ENCODE measurements around the gene TFDP1. TPM values are rescaled to one million over a fixed set of nuclear protein-coding genes. Genes with fewer than 3 reads are reported as not detected.

The TFDP1 gene
- total and polyA plus RNA-seq, 2 of the 4 experiments (the other 2 are of a cell fraction), result 59.3 to 97.0 TPM

DNA sequence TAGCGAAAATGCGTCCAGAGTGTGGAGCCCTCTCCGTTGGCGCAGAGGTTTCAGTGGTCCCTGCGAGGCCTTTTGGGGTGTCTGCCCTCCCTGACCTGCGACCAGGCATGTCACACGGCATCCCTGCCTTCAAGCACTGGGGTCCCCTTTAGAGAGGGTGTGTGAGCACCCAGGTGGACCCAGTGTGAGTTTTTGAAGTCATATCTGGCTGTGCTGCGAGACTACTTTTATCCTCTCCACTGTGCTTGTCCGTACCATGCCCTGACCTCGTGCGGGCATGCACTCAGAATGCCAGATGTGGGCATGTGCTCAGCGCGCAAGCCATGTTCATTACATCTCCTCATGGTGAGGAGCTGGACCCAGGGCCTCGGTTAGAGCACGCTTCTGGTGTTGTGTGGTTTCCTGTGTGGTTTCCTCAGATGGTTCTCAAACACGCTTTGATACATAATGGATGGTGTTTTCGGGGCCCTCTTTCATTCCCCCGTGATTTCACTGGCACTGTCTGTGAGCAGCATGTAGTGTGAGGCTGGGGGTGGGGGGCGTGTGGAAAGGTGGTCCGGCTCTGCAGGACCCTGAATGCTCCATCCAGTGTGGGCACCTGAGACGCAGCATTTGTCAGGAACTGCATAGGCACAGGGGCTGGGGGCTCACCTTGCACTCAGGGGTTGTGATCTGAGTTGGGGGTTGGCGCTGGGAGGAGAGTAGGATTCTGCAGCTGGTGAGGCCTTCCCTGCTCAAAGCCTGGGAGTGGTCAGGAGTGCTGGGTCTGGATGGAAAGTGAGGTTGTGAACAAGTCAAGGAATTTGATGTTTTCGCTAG lies 2.3 kb downstream of the TFDP1 start (continued):
- no peak for TF ChIP-seq FOS (IDR thresholded peaks at IDR 0.05; ENCODE audit: low read depth, low read length)

DNA sequence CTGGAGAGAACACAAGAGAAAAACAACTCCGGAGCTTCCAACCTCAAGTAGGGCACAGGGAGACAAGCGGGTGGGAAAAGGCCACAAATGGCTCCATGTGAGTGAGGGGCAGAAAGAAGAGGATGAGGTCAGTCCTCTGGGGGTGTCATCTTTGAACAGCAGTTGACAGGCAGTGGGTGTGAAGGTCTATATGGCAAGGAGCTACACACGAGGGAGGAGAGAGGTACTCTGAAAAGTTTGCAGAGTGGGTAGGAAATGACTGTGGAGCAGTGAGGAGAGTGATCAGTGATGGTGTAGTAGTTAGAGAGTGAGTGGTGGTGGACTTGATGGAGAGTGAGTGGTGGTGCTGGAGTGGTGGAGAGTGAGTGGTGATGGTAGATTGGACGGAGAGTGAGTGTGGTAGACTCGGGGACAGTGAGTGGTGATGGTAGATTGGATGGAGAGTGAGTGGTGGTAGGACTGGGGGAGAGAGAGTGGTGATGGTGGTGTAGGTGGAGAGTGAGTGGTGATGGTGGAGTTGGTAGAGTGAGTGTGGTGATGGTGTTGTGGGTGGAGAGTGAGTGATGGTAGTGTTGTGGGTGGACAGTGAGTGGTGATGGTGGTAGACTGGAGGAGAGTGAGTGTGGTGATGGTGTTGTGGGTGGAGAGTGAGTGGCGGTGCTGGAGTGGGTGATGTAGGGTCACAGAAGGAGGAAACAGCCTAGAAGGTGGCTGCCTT lies 4.0 kb downstream of the TFDP1 start:
- Histone ChIP-seq H3K4me1 (ENCODE audit: control insufficient read depth, insufficient read depth, low read length) (peaks cover 8% of the 10 kb centered on the region), H3K23ac (ENCODE audit: low read depth, low read length) (no peak overlapping the region), H4K20me1 (ENCODE audit: insufficient read depth, low read length) (peaks cover 70% of the 10 kb centered on the region), H2BK15ac (ENCODE audit: low read depth, low read length) (no peak overlapping the region), H2BK20ac (ENCODE audit: low read depth, low read length) (no peak overlapping the region), H4K91ac (ENCODE audit: insufficient read depth, low read depth, low read length) (no peak overlapping the region), H3K4me2 (ENCODE audit: low read depth, low read length) (no peak overlapping the region), H3K14ac (replicated peaks; ENCODE audit: low read depth, low read length) (no peak overlapping the region), H4K5ac (ENCODE audit: low read depth, low read length) (no peak overlapping the region), H3K9me3 (ENCODE audit: control insufficient read depth, insufficient read depth, low read length) (no peaks in the 10 kb centered on the region), H3K18ac (ENCODE audit: low read depth, low read length) (no peak overlapping the region), H3K79me1 (ENCODE audit: low read depth in 1 of 2, low read length in 2 of 2) (peaks cover 39 to 67% of the 10 kb centered on the region in 2 experiments), H3K9me1 (ENCODE audit: insufficient read depth, low read length) (peaks cover 21% of the 10 kb centered on the region), H3K36me3 (ENCODE audit: control insufficient read depth, insufficient read depth, low read length) (peaks cover 37% of the 10 kb centered on the region), H2AK5ac (ENCODE audit: low read depth, low read length) (no peak overlapping the region), H3K27ac (ENCODE audit: insufficient read depth, low read length) (no peak overlapping the region), H2AFZ (replicated peaks; ENCODE audit: low read length, poor library complexity) (no peak overlapping the region), H3K9ac (ENCODE audit: low read depth, low read length) (no peak overlapping the region), H2AK9ac (replicated peaks; ENCODE audit: low read depth, low read length, poor library complexity) (no peak overlapping the region), H4K8ac (ENCODE audit: low read depth in 2 of 2, low read length in 2 of 2) (peak overlapping the region in 1 of 2 experiments; percentile 16; a peak in 1 of 4 replicates), H2BK5ac (ENCODE audit: low read depth, low read length, poor library complexity, severe bottlenecking) (no peak overlapping the region), H3K4ac (ENCODE audit: low read depth, low read length) (no peak overlapping the region), H3K27me3 (ENCODE audit: control insufficient read depth, insufficient read depth, low read length) (no peaks in the 10 kb centered on the region), H3K56ac (ENCODE audit: extremely low read depth, insufficient read depth, low read length) (no peak overlapping the region), H3K4me3 (ENCODE audit: insufficient read depth, low read depth, low read length) (no peak overlapping the region), H2BK120ac (ENCODE audit: low read depth, low read length) (no peak overlapping the region)
- intact Hi-C loops (cut with micrococcal nuclease) (no loop called here), dilution Hi-C loops (cut with HindIII; ENCODE audit: low sequenced_read_pairs, unreplicated experiment) (no loop called here), in situ Hi-C loops (cut with MboI; ENCODE audit: low sequenced_read_pairs) (no loop called here)
- ATAC-seq (ENCODE audit: low read depth) (no peak), DNase-seq (no peak)
- BruUV-seq (replicated peaks), result no TSS peak
- POLR2A ChIA-PET (ENCODE audit: unreplicated experiment), result no interaction called here
- CTCF ChIA-PET, result no interaction called here
- TF ChIP-seq CEBPB (IDR thresholded peaks at IDR 0.05; ENCODE audit: low read depth, low read length) (no peak), CHD1 (IDR thresholded peaks at IDR 0.05; ENCODE audit: low read depth, low read length) (no peak), MAFK (IDR thresholded peaks at IDR 0.05; ENCODE audit: low read depth, low read length) (no peak), BHLHE40 (IDR thresholded peaks at IDR 0.05; ENCODE audit: low read depth, low read length) (no peak), RAD21 (IDR thresholded peaks at IDR 0.05; ENCODE audit: low read length) (no peak)
- TF ChIP-seq, protein P1, sequence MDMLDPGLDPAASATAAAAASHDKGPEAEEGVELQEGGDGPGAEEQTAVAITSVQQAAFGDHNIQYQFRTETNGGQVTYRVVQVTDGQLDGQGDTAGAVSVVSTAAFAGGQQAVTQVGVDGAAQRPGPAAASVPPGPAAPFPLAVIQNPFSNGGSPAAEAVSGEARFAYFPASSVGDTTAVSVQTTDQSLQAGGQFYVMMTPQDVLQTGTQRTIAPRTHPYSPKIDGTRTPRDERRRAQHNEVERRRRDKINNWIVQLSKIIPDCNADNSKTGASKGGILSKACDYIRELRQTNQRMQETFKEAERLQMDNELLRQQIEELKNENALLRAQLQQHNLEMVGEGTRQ (IDR thresholded peaks at IDR 0.05; ENCODE audit: low read depth, low read length), result no peak
- TF ChIP-seq, protein P2, sequence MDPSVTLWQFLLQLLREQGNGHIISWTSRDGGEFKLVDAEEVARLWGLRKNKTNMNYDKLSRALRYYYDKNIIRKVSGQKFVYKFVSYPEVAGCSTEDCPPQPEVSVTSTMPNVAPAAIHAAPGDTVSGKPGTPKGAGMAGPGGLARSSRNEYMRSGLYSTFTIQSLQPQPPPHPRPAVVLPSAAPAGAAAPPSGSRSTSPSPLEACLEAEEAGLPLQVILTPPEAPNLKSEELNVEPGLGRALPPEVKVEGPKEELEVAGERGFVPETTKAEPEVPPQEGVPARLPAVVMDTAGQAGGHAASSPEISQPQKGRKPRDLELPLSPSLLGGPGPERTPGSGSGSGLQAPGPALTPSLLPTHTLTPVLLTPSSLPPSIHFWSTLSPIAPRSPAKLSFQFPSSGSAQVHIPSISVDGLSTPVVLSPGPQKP (IDR thresholded peaks at IDR 0.05; ENCODE audit: borderline replicate concordance, low read depth, low read length), result no peak
- TF ChIP-seq, protein P3, sequence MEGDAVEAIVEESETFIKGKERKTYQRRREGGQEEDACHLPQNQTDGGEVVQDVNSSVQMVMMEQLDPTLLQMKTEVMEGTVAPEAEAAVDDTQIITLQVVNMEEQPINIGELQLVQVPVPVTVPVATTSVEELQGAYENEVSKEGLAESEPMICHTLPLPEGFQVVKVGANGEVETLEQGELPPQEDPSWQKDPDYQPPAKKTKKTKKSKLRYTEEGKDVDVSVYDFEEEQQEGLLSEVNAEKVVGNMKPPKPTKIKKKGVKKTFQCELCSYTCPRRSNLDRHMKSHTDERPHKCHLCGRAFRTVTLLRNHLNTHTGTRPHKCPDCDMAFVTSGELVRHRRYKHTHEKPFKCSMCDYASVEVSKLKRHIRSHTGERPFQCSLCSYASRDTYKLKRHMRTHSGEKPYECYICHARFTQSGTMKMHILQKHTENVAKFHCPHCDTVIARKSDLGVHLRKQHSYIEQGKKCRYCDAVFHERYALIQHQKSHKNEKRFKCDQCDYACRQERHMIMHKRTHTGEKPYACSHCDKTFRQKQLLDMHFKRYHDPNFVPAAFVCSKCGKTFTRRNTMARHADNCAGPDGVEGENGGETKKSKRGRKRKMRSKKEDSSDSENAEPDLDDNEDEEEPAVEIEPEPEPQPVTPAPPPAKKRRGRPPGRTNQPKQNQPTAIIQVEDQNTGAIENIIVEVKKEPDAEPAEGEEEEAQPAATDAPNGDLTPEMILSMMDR (conservative IDR thresholded peaks at IDR 0.05; ENCODE audit: low read depth, low read length), result no peak
- WGBS, 2 experiments (ENCODE audit: extremely low coverage in 2 of 2, insufficient read length in 1 of 2), result 98% methylated on average over 5 of the region's 6 CpGs; no CpG with 5 or more reads in 1 of the 2 experiments
